GM19397 (cell line): ENCODE data around the gene ZMIZ1.
A peak's percentile ranks its signal among the peaks of the same experiment; 100 is the strongest.

Experiments used
- ATAC-seq: cut with Tn5 transposase; IDR thresholded peaks from one replicate; pipeline ENCODE4 v1.9.1; 2021; ENCODE audit warnings: mild to moderate bottlenecking, moderate library complexity; ENCODE audit not compliant: unreplicated experiment

Gene ZMIZ1

GRCh38 chr10:79136236-79137005, 67.7 kb downstream of the ZMIZ1 start:
- ATAC-seq: no peak

- peak; percentile 5 for ATAC-seq
Observed at GRCh38 chr10:79137300-79137756, 68.6 kb downstream of the ZMIZ1 start.

GRCh38 chr10:79137826-79138225, 69.1 kb downstream of the ZMIZ1 start:
- ATAC-seq: peak; percentile 76

GRCh38 chr10:79138449-79139123, 69.8 kb downstream of the ZMIZ1 start:
- no peak for ATAC-seq

GRCh38 chr10:79139124-79139835, 70.5 kb downstream of the ZMIZ1 start:
- ATAC-seq: no peak

- ATAC-seq: no peak
Observed at GRCh38 chr10:79140085-79140793, 71.5 kb downstream of the ZMIZ1 start.

- ATAC-seq: no peak
Observed at GRCh38 chr10:79140855-79141254, 72.1 kb downstream of the ZMIZ1 start.

GRCh38 chr10:79142064-79142491, 73.3 kb downstream of the ZMIZ1 start:
- ATAC-seq: no peak

- no peak for ATAC-seq
Observed at GRCh38 chr10:79142522-79143309, 74.0 kb downstream of the ZMIZ1 start.

GRCh38 chr10:79143879-79144278, 75.1 kb downstream of the ZMIZ1 start:
- ATAC-seq: no peak

GRCh38 chr10:79144351-79145173, 75.8 kb downstream of the ZMIZ1 start:
- ATAC-seq: no peak

GRCh38 chr10:79145174-79145483, 76.4 kb downstream of the ZMIZ1 start:
- no peak for ATAC-seq

GRCh38 chr10:79145517-79146470, 77.0 kb downstream of the ZMIZ1 start:
- no peak for ATAC-seq

- no peak for ATAC-seq
Observed at GRCh38 chr10:79146611-79147130, 77.9 kb downstream of the ZMIZ1 start.

- ATAC-seq: no peak
Observed at GRCh38 chr10:79147306-79147705, 78.5 kb downstream of the ZMIZ1 start.

GRCh38 chr10:79147796-79148451, 79.2 kb downstream of the ZMIZ1 start:
- ATAC-seq: no peak

- ATAC-seq: no peak
Observed at GRCh38 chr10:79148452-79149344, 79.9 kb downstream of the ZMIZ1 start.
